MM.1S (cell line): ENCODE measurements around the gene TRAPPC1.

Experiments
- DNase-seq: peaks from one replicate; pipeline ENCODE4 v3.0.0-alpha.2; 2015
- H2AFZ ChIP-seq: fragments of 300-600 bp; sonication (generic); 2 replicates; pipeline ENCODE4 v1.6.0; 2016; ENCODE audit warnings: antibody characterized with exemption, low read length
- H3F3A ChIP-seq: fragments of 300-600 bp; sonication (generic); 2 replicates; pipeline ENCODE4 v1.6.1; 2016; ENCODE audit warnings: mild to moderate bottlenecking, antibody characterized with exemption, low read length, moderate library complexity, mixed read lengths; ENCODE audit not compliant: insufficient read depth
- H3K27ac ChIP-seq: fragments of 300-600 bp; sonication (generic); 2 replicates; pipeline ENCODE4 v1.5.1; 2016; ENCODE audit warnings: mild to moderate bottlenecking, low read length
- H3K27me3 ChIP-seq: fragments of 300-600 bp; sonication (generic); replicated peaks from 2 replicates; pipeline ENCODE4 v1.6.0; 2016; ENCODE audit warnings: low read length; ENCODE audit not compliant: insufficient read depth
- H3K36me3 ChIP-seq: fragments of 300-600 bp; sonication (generic); replicated peaks from 2 replicates; pipeline ENCODE4 v1.6.1; 2016; ENCODE audit warnings: mild to moderate bottlenecking, low read length, mixed read lengths; ENCODE audit not compliant: insufficient read depth
- H3K4me1 ChIP-seq: fragments of 300-600 bp; sonication (generic); 2 replicates; pipeline ENCODE4 v1.6.1; 2016; ENCODE audit warnings: low read length, mixed read lengths
- H3K4me2 ChIP-seq: fragments of 300-600 bp; sonication (generic); 2 replicates; pipeline ENCODE4 v1.6.0; 2016; ENCODE audit warnings: low read depth, low read length
- H3K4me3 ChIP-seq: fragments of 300-600 bp; sonication (generic); 2 replicates; pipeline ENCODE4 v1.5.1; 2016; ENCODE audit warnings: low read length, mixed read lengths
- H3K79me2 ChIP-seq: fragments of 300-600 bp; sonication (generic); 2 replicates; pipeline ENCODE4 v1.6.1; 2016; ENCODE audit warnings: mixed run types, low read length, mixed read lengths
- H3K9ac ChIP-seq: fragments of 300-600 bp; sonication (generic); 2 replicates; pipeline ENCODE4 v1.6.1; 2016; ENCODE audit warnings: low read length, mixed read lengths
- H3K9me2 ChIP-seq: fragments of 300-600 bp; sonication (generic); replicated peaks from 2 replicates; pipeline ENCODE4 v1.6.1; 2016; ENCODE audit warnings: mild to moderate bottlenecking, low read length, mixed read lengths; ENCODE audit not compliant: insufficient read depth
- H3K9me3 ChIP-seq: fragments of 300-600 bp; sonication (generic); replicated peaks from 2 replicates; pipeline ENCODE4 v1.6.1; 2016; ENCODE audit warnings: mild to moderate bottlenecking, low read length, mixed read lengths; ENCODE audit not compliant: insufficient read depth
- H4K20me1 ChIP-seq: fragments of 300-600 bp; sonication (generic); 2 replicates; pipeline ENCODE4 v1.6.1; 2016; ENCODE audit warnings: mild to moderate bottlenecking, low read length, moderate library complexity, mixed read lengths; ENCODE audit not compliant: insufficient read depth
- EZH2 ChIP-seq: fragments of 300-600 bp; sonication (generic); optimal IDR thresholded peaks from 2 replicates; pipeline ENCODE3; 2017; ENCODE audit warnings: low read depth, mild to moderate bottlenecking, antibody characterized with exemption, low read length, mixed read lengths
- EZH2phosphoT487 ChIP-seq: fragments of 300-600 bp; sonication (generic); IDR thresholded peaks from 2 replicates; pipeline ENCODE4 v1.6.1; 2018; ENCODE audit warnings: antibody characterized with exemption, low read length
- TF ChIP-seq, protein P1 (sequence below): fragments of 300-600 bp; sonication (generic); IDR thresholded peaks from 2 replicates; pipeline ENCODE4 v1.5.1; 2016; ENCODE audit warnings: antibody characterized with exemption, low read length, mixed read lengths

TRAPPC1 gene

GRCh38 chr17:7922845-7923628 is 8.7 kb downstream of the TRAPPC1 start:
- peak; percentile 62 for DNase-seq
- H3K27me3 ChIP-seq: peaks cover 16% of the 10 kb centered on the region; the same call in 1 of the 2 replicates
- peak overlapping the region; percentile 55 for H3K4me3 ChIP-seq
- H3K9me2 ChIP-seq: no peaks in the 10 kb centered on the region
- no peaks in the 10 kb centered on the region; the same call in 1 of the 2 replicates for H3K4me1 ChIP-seq
- no peak overlapping the region for H3K27ac ChIP-seq
- H3K36me3 ChIP-seq: no peaks in the 10 kb centered on the region
- H4K20me1 ChIP-seq: no peaks in the 10 kb centered on the region
- TF ChIP-seq, protein P1, sequence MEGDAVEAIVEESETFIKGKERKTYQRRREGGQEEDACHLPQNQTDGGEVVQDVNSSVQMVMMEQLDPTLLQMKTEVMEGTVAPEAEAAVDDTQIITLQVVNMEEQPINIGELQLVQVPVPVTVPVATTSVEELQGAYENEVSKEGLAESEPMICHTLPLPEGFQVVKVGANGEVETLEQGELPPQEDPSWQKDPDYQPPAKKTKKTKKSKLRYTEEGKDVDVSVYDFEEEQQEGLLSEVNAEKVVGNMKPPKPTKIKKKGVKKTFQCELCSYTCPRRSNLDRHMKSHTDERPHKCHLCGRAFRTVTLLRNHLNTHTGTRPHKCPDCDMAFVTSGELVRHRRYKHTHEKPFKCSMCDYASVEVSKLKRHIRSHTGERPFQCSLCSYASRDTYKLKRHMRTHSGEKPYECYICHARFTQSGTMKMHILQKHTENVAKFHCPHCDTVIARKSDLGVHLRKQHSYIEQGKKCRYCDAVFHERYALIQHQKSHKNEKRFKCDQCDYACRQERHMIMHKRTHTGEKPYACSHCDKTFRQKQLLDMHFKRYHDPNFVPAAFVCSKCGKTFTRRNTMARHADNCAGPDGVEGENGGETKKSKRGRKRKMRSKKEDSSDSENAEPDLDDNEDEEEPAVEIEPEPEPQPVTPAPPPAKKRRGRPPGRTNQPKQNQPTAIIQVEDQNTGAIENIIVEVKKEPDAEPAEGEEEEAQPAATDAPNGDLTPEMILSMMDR: no peak
- no peak for TF ChIP-seq EZH2phosphoT487
- no peak for TF ChIP-seq EZH2
- H3K79me2 ChIP-seq: no peaks in the 10 kb centered on the region
- H2AFZ ChIP-seq: peak overlapping the region; percentile 79
- H3K9me3 ChIP-seq: no peaks in the 10 kb centered on the region
- H3F3A ChIP-seq: no peaks in the 10 kb centered on the region
- H3K4me2 ChIP-seq: peak overlapping the region; percentile 74
- H3K9ac ChIP-seq: peak overlapping the region; percentile 13; the same call in 1 of the 2 replicates

DNA sequence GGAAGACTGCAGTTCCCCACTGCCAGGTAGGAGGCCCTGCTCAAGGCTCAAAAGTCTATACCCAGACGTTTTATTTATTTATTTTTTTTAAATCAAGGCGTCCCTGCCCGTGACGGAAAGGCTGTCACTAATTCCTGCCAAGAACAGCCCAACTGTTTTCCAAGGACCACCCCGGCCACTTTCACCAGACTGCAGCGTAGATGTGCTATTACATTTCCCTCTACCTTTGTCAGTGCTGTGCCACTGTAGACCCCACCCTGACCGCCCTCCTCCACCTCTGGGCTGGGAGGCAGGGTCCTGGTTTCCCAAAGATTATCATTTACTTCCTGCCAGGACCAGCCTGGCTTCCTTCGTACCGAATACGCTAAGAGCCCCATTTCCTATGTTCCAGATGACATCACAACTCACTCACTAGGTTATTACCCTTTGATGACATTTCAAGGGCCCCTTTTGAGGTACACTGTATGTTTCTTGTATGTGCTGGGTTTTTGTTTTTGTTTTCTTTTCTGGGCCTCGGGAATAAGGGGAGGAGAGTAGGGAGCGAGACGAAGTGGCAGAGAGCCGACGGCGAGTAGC is 9.4 kb downstream of the TRAPPC1 start:
- no peak for DNase-seq
- H3K9me3 ChIP-seq: no peaks in the 10 kb centered on the region
- peak overlapping the region; percentile 74; the same call in 1 of the 2 replicates for H3K4me2 ChIP-seq
- peak overlapping the region; percentile 55 for H3K4me3 ChIP-seq
- no peak overlapping the region for H3K27ac ChIP-seq
- no peaks in the 10 kb centered on the region for H3F3A ChIP-seq
- H2AFZ ChIP-seq: peak overlapping the region; percentile 79
- no peaks in the 10 kb centered on the region for H4K20me1 ChIP-seq
- peak overlapping the region; percentile 13; the same call in 1 of the 2 replicates for H3K9ac ChIP-seq
- H3K4me1 ChIP-seq: no peaks in the 10 kb centered on the region; the same call in 1 of the 2 replicates
- H3K36me3 ChIP-seq: no peaks in the 10 kb centered on the region
- H3K9me2 ChIP-seq: no peaks in the 10 kb centered on the region
- H3K27me3 ChIP-seq: peaks cover 16% of the 10 kb centered on the region; the same call in 1 of the 2 replicates
- TF ChIP-seq, protein P1: no peak
- TF ChIP-seq EZH2phosphoT487: no peak
- TF ChIP-seq EZH2: no peak
- no peaks in the 10 kb centered on the region for H3K79me2 ChIP-seq

DNA sequence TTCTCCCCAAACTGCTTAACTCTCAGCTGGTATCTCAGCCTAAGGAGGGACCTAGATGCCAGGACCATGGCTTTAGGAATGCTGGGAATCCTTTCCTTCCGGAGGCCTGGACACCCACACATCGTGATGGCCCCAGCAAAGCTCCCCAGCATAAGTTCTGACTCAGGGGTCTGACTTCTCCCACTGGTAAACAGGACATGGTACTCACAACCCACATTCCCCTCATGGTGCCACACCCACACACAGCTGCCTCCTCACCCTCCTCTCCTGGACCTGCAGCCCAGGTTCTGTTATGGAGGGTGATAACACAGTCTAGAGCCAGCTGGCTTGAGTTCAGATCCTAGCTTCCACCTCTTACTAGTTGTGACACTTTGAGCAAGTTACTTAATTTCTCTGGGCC is 14.9 kb downstream of the TRAPPC1 start:
- Histone ChIP-seq H3K4me1 (no peaks in the 10 kb centered on the region), H3K4me3 (no peak overlapping the region), H3K27me3 (peaks cover 25% of the 10 kb centered on the region), H2AFZ (no peak overlapping the region), H3K79me2 (no peaks in the 10 kb centered on the region), H3K9ac (no peak overlapping the region), H3K27ac (no peak overlapping the region), H4K20me1 (no peaks in the 10 kb centered on the region), H3K4me2 (no peak overlapping the region), H3K9me3 (no peaks in the 10 kb centered on the region), H3K9me2 (no peaks in the 10 kb centered on the region), H3K36me3 (no peaks in the 10 kb centered on the region), H3F3A (no peaks in the 10 kb centered on the region)
- TF ChIP-seq, protein P1: no peak
- TF ChIP-seq EZH2phosphoT487 (no peak), EZH2 (no peak)
- DNase-seq: no peak
